A673 (cell line): ENCODE measurements around the gene GPR78.

Source experiments
- CTCF ChIP-seq: fragments of 300-800, 200-600 bp; sonication (generic); conservative IDR thresholded peaks from 2 replicates; pipeline ENCODE4 v1.5.1; 2017; ENCODE audit warnings: low read depth, mild to moderate bottlenecking, antibody characterized with exemption, low read length, moderate library complexity, mixed read lengths
- EZH2 ChIP-seq: fragments of 200-600 bp; sonication (generic); IDR thresholded peaks from 2 replicates; pipeline ENCODE4 v1.6.1; 2017; ENCODE audit warnings: borderline replicate concordance, low read depth, mild to moderate bottlenecking, mixed read lengths, antibody characterized with exemption, low read length; ENCODE audit not compliant: poor library complexity, severe bottlenecking

- TF ChIP-seq CTCF (no peak), EZH2 (no peak)
These were observed 21.2 kb upstream of the GPR78 start for GRCh38 chr4:8559011-8559410.
